M059J (cell line): Measurements from ENCODE around the gene G6PC3. TPM values are rescaled to one million over a fixed set of nuclear protein-coding genes. Genes with fewer than 3 reads are reported as not detected.

Experiments used
- DNase-seq: peaks from one replicate; pipeline ENCODE4 v3.0.0-alpha.2; 2012; ENCODE audit warnings: low read depth
- total RNA-seq: library from RNA; depleted of rRNA; stranded (reverse); fragments of >200 nt; shearing (Covaris generic); gene quantifications from 2 replicates; pipeline ENCODE4 v1.2.3, GENCODE V29; 2014

The G6PC3 gene
- total RNA-seq, 1 experiment from 2014 or later, result 66.4 TPM

GRCh38 chr17:44061446-44061845, 9.1 kb upstream of the G6PC3 start:
- DNase-seq, result no peak

- DNase-seq, result no peak
Observed at GRCh38 chr17:44062871-44063270, 7.7 kb upstream of the G6PC3 start.

GRCh38 chr17:44063704-44064639, 6.6 kb upstream of the G6PC3 start:
- DNase-seq, result no peak

GRCh38 chr17:44065668-44066203, 4.8 kb upstream of the G6PC3 start:
- no peak for DNase-seq

- DNase-seq, result peak; percentile 87
Observed at GRCh38 chr17:44066204-44066930, 4.2 kb upstream of the G6PC3 start, which contains the start of gene LSM12. LSM12 (minus strand) TSS chr17:44066671; CDS start chr17:44066587, 84 bp downstream.

- no peak for DNase-seq
Observed at GRCh38 chr17:44067545-44067940, 3.0 kb upstream of the G6PC3 start.

- no peak for DNase-seq
Observed at GRCh38 chr17:44069974-44070454, 521 bp upstream of the G6PC3 start.

GRCh38 chr17:44071198-44071520, 624 bp downstream of the G6PC3 start:
- DNase-seq, result peak; percentile 84

GRCh38 chr17:44071772-44072171, 1.2 kb downstream of the G6PC3 start:
- peak; percentile 39 for DNase-seq

GRCh38 chr17:44074231-44074910, 3.8 kb downstream of the G6PC3 start:
- DNase-seq, result no peak

- DNase-seq, result no peak
Observed at GRCh38 chr17:44074911-44075285, 4.4 kb downstream of the G6PC3 start.

GRCh38 chr17:44075598-44076293, 5.2 kb downstream of the G6PC3 start:
- no peak for DNase-seq

GRCh38 chr17:44076716-44077594, 6.4 kb downstream of the G6PC3 start:
- no peak for DNase-seq

- no peak for DNase-seq
Observed at GRCh38 chr17:44077595-44077909, 7.0 kb downstream of the G6PC3 start.

- DNase-seq, result no peak
Observed at GRCh38 chr17:44078412-44078811, 7.9 kb downstream of the G6PC3 start.

GRCh38 chr17:44079877-44080821, 9.6 kb downstream of the G6PC3 start:
- no peak for DNase-seq

- DNase-seq, result peak; percentile 74
Observed at GRCh38 chr17:44081681-44082080, 11.1 kb downstream of the G6PC3 start.

GRCh38 chr17:44082256-44082927, 11.9 kb downstream of the G6PC3 start:
- no peak for DNase-seq
